K562 (cell line): ENCODE results near the gene IL31RA. TPM values are rescaled to one million over a fixed set of nuclear protein-coding genes. Genes with fewer than 3 reads are reported as not detected.

Experiments used
- ARHGAP35 ChIP-seq: fragments of 450-650 bp; IDR thresholded peaks from 2 replicates; pipeline ENCODE4 v1.6.1; 2018; ENCODE audit not compliant: partially characterized antibody
- CAMTA2 ChIP-seq: fragments of 250-450 bp; sonication (Bioruptor Pico); conservative IDR thresholded peaks from 2 replicates; pipeline ENCODE4 v1.5.1; 2022
- E2F3 ChIP-seq: fragments of 250-450 bp; sonication (Bioruptor Pico); IDR thresholded peaks from 2 replicates; pipeline ENCODE4 v1.4.0; 2020; ENCODE audit warnings: mild to moderate bottlenecking
- MTA3 ChIP-seq: fragments of 450-650 bp; formaldehyde crosslinking; IDR thresholded peaks from 2 replicates; pipeline ENCODE4 v1.6.1; 2017; ENCODE audit warnings: mild to moderate bottlenecking, borderline replicate concordance
- PCBP1 ChIP-seq: fragments of 200-400 bp; formaldehyde crosslinking; IDR thresholded peaks from 2 replicates; pipeline ENCODE4 v1.6.1; 2018; ENCODE audit warnings: mild to moderate bottlenecking, low read depth, low read length; ENCODE audit not compliant: poor library complexity, severe bottlenecking
- POLR2B ChIP-seq: fragments of 450-650 bp; IDR thresholded peaks from 2 replicates; pipeline ENCODE4 v1.6.1; 2018; ENCODE audit warnings: low read depth; ENCODE audit not compliant: partially characterized antibody
- TCFL5 ChIP-seq: fragments of 250-450 bp; sonication (Bioruptor Pico); conservative IDR thresholded peaks from 2 replicates; pipeline ENCODE4 v1.6.1; 2021; ENCODE audit warnings: mild to moderate bottlenecking, moderate library complexity, matching md5 sums
- ZNF766 ChIP-seq: fragments of 200-800 bp; sonication (Bioruptor generic); conservative IDR thresholded peaks from 2 replicates; pipeline ENCODE4 v1.6.1; 2016; ENCODE audit warnings: missing genetic modification characterization, missing compliant biosample characterization
- polyA plus RNA-seq, 8 experiments: library from polyadenylated mRNA; depleted of rRNA in 4 of 8; stranded (reverse) in 5 of 8; unstranded in 3 of 8; fragments of >200 nt; fragmentation: Nextera tagmentation in 2 of 8; fragmentation: Illumina TruSeq in 1 of 8; extraction: Ambion mirVana in 2 of 8; extraction: Trizol in 1 of 8; gene quantifications; 2 replicates each; pipeline versions ENCODE4 v1.2.1 to v1.2.3, GENCODE V29; 2011 to 2014; ENCODE audit warnings: inconsistent platforms in 1 of 8, missing spikeins in 1 of 8
- total RNA-seq, 7 experiments: library from RNA; depleted of rRNA in 6 of 7; stranded (reverse); fragments of >200 nt in 6 of 7; fragmentation: Illumina TruSeq in 2 of 7; extraction: Trizol in 2 of 7; gene quantifications; 2 replicates each; pipeline versions ENCODE4 v1.2.1 to v1.2.3, GENCODE V29; 2011 to 2021; ENCODE audit warnings: low replicate concordance in 1 of 7
- TF ChIP-seq, protein P1 (sequence below): fragments of 450-650 bp; IDR thresholded peaks from 2 replicates; pipeline ENCODE4 v1.6.1; 2016; ENCODE audit warnings: mild to moderate bottlenecking, moderate library complexity
- TF ChIP-seq, protein P2 (sequence below): fragments of 450-650 bp; formaldehyde crosslinking; IDR thresholded peaks from 2 replicates; pipeline ENCODE4 v1.4.0; 2020; ENCODE audit warnings: mild to moderate bottlenecking, moderate library complexity
- TF ChIP-seq, protein P3 (sequence below), 2 experiments: fragments of 450-650 bp; conservative IDR thresholded peaks; 2 replicates each; pipeline ENCODE4 v1.6.1; 2017; ENCODE audit warnings: mild to moderate bottlenecking in 2 of 2, moderate library complexity in 2 of 2

Gene IL31RA
- total and polyA plus RNA-seq, 9 of the 15 experiments (the other 6 are each of a cell fraction or from before 2014, with no cell fraction given): not detected

DNA sequence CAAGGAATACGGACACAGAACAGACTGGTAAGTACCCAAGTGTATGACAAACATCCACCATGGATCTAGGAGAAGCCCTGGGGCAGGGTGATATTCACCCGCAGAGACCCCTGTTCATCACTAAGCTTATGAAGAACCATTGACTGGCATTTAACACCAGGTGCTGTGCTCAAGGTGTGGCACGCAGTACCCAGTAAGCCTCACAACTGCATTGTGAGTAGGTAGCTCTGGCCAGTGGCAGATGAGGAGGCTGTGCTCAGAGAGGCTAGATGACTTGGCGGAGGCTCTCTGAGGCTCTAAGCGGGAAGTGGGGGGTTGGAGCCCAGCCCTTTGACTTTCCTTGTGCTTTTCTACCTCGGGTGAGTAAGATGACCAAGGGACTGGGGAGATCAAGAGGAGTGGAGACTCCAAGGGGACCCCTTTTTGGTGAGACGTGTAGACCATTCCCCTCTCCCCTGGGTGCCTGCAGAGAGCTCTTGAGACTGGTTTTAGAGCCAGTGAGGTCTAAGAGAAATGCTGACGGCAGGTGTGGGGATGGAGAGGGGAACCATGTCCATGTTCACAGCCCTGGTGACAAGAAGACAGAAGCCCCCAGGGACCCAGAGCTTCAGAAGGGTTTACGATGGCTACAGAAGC lies 72.8 kb downstream of the IL31RA start (continued):
- TF ChIP-seq, protein P1, sequence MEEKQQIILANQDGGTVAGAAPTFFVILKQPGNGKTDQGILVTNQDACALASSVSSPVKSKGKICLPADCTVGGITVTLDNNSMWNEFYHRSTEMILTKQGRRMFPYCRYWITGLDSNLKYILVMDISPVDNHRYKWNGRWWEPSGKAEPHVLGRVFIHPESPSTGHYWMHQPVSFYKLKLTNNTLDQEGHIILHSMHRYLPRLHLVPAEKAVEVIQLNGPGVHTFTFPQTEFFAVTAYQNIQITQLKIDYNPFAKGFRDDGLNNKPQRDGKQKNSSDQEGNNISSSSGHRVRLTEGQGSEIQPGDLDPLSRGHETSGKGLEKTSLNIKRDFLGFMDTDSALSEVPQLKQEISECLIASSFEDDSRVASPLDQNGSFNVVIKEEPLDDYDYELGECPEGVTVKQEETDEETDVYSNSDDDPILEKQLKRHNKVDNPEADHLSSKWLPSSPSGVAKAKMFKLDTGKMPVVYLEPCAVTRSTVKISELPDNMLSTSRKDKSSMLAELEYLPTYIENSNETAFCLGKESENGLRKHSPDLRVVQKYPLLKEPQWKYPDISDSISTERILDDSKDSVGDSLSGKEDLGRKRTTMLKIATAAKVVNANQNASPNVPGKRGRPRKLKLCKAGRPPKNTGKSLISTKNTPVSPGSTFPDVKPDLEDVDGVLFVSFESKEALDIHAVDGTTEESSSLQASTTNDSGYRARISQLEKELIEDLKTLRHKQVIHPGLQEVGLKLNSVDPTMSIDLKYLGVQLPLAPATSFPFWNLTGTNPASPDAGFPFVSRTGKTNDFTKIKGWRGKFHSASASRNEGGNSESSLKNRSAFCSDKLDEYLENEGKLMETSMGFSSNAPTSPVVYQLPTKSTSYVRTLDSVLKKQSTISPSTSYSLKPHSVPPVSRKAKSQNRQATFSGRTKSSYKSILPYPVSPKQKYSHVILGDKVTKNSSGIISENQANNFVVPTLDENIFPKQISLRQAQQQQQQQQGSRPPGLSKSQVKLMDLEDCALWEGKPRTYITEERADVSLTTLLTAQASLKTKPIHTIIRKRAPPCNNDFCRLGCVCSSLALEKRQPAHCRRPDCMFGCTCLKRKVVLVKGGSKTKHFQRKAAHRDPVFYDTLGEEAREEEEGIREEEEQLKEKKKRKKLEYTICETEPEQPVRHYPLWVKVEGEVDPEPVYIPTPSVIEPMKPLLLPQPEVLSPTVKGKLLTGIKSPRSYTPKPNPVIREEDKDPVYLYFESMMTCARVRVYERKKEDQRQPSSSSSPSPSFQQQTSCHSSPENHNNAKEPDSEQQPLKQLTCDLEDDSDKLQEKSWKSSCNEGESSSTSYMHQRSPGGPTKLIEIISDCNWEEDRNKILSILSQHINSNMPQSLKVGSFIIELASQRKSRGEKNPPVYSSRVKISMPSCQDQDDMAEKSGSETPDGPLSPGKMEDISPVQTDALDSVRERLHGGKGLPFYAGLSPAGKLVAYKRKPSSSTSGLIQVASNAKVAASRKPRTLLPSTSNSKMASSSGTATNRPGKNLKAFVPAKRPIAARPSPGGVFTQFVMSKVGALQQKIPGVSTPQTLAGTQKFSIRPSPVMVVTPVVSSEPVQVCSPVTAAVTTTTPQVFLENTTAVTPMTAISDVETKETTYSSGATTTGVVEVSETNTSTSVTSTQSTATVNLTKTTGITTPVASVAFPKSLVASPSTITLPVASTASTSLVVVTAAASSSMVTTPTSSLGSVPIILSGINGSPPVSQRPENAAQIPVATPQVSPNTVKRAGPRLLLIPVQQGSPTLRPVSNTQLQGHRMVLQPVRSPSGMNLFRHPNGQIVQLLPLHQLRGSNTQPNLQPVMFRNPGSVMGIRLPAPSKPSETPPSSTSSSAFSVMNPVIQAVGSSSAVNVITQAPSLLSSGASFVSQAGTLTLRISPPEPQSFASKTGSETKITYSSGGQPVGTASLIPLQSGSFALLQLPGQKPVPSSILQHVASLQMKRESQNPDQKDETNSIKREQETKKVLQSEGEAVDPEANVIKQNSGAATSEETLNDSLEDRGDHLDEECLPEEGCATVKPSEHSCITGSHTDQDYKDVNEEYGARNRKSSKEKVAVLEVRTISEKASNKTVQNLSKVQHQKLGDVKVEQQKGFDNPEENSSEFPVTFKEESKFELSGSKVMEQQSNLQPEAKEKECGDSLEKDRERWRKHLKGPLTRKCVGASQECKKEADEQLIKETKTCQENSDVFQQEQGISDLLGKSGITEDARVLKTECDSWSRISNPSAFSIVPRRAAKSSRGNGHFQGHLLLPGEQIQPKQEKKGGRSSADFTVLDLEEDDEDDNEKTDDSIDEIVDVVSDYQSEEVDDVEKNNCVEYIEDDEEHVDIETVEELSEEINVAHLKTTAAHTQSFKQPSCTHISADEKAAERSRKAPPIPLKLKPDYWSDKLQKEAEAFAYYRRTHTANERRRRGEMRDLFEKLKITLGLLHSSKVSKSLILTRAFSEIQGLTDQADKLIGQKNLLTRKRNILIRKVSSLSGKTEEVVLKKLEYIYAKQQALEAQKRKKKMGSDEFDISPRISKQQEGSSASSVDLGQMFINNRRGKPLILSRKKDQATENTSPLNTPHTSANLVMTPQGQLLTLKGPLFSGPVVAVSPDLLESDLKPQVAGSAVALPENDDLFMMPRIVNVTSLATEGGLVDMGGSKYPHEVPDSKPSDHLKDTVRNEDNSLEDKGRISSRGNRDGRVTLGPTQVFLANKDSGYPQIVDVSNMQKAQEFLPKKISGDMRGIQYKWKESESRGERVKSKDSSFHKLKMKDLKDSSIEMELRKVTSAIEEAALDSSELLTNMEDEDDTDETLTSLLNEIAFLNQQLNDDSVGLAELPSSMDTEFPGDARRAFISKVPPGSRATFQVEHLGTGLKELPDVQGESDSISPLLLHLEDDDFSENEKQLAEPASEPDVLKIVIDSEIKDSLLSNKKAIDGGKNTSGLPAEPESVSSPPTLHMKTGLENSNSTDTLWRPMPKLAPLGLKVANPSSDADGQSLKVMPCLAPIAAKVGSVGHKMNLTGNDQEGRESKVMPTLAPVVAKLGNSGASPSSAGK: no peak
- TF ChIP-seq, protein P2, sequence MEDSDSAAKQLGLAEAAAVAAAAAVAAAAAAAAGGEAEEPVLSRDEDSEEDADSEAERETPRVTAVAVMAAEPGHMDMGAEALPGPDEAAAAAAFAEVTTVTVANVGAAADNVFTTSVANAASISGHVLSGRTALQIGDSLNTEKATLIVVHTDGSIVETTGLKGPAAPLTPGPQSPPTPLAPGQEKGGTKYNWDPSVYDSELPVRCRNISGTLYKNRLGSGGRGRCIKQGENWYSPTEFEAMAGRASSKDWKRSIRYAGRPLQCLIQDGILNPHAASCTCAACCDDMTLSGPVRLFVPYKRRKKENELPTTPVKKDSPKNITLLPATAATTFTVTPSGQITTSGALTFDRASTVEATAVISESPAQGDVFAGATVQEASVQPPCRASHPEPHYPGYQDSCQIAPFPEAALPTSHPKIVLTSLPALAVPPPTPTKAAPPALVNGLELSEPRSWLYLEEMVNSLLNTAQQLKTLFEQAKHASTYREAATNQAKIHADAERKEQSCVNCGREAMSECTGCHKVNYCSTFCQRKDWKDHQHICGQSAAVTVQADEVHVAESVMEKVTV (CRISPR knock-in tag): no peak
- TF ChIP-seq MTA3 (no peak), ZNF766 (CRISPR knock-in tag) (no peak), TCFL5 (CRISPR knock-in tag) (no peak), CAMTA2 (no peak), PCBP1 (no peak), E2F3 (CRISPR knock-in tag) (no peak), ARHGAP35 (no peak), POLR2B (no peak)
- TF ChIP-seq, protein P3, sequence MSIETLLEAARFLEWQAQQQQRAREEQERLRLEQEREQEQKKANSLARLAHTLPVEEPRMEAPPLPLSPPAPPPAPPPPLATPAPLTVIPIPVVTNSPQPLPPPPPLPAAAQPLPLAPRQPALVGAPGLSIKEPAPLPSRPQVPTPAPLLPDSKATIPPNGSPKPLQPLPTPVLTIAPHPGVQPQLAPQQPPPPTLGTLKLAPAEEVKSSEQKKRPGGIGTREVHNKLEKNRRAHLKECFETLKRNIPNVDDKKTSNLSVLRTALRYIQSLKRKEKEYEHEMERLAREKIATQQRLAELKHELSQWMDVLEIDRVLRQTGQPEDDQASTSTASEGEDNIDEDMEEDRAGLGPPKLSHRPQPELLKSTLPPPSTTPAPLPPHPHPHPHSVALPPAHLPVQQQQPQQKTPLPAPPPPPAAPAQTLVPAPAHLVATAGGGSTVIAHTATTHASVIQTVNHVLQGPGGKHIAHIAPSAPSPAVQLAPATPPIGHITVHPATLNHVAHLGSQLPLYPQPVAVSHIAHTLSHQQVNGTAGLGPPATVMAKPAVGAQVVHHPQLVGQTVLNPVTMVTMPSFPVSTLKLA (conservative IDR thresholded peaks at IDR 0.05): no peak
